ENCODE results near the gene NADK2.
"Not testable (repeated sequence)": the region's sequence is repeated elsewhere in the genome, so short reads cannot be mapped to it uniquely, and the experiment has no call there.

The NADK2 gene

GRCh38 chr5:36241631-36242533, at the start of gene NADK2:
Gene NADK2, minus strand, starts transcription at chr5:36241925. Its CDS starts 127 bp downstream, at chr5:36241798.
- DNase-seq (ENCODE audit: low spot score), result peak; percentile 96

GRCh38 chr5:36285837-36286615, 44.3 kb upstream of the NADK2 start:
- no peak for DNase-seq (ENCODE audit: low spot score)

- not testable (repeated sequence) for DNase-seq (ENCODE audit: low spot score)
These were observed 42.0 kb upstream of the NADK2 start for GRCh38 chr5:36283775-36284174.

DNA sequence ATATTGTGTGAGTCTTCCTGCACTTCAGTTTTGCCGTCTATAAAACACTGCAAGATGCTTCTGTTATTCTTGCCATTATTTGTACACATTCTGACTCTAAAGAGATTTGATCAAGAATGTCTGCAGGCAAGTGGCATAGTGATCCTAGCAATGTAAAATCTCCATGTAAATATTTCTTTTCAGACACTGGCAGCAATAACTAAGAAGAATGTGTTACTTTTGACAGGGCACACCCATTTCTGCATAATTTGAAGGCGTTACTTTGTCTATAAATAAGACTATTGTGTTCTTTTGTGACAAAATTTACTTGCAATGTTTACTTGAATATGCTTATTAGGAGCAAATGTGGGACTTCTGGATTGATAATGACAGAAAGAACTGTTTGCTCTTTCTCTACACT, 39.9 kb upstream of the NADK2 start:
- no peak for DNase-seq (ENCODE audit: low spot score)

DNA sequence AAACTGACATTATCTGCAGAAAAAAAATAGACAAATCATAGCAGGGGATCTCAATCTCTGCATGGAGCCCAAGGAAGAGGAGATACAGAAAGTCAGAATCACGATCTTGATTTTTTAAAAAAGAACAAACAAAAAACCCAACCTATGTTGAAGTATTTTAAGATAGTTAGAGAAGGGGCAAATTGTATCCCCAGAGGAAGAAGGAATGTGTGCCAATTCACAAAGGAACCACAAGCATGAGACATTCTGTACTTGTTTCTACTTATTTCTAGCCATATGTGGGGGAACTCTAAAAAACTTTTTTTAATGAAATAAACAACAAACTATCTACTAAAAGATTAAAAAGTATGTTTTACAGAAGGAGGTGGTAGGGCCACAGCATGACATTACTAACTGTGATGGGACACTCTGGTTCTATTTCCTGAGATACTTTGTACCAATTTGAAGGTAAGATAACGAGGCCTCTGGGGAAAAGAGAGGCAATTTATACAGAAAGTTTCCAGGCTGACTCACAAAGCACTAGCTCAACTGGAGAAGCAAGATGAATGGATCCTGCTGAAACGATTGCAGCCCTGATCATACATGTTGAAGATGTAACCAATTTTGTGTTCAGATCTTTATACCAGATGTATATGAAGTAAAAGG, 37.5 kb upstream of the NADK2 start:
- DNase-seq (ENCODE audit: low spot score), result no peak

DNA sequence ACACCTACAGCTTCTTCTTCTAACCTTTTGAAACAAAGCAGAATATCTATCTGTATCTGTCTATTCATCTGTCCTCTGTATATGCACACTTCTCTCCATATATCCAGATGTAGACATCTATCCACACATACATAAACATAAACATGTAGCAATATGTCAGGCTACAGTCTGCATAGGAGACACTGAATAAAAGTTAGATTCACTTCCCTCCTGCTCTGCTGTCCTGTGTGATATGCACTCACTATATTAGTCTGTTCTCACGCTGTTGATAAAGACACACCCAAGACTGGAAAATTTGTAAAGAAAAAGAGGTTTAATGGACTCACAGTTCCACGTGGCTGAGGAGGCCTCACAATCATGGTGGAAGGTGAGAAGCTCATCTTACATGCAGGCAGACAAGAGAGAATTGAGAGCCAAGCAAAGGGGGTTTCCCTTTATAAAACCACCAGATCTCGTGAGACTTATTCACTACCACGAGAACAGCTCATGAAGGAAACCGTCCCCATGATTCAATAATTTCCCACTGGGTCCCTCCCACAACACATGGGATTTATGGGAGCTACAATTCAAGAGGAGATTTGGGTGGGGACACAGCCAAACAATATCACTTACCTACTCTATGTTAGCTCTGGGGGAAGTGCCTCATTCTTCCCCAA, 35.9 kb upstream of the NADK2 start:
- DNase-seq (ENCODE audit: low spot score), result no peak

- no peak for DNase-seq (ENCODE audit: low spot score)
These were observed 35.1 kb upstream of the NADK2 start for GRCh38 chr5:36276864-36277263.

DNA sequence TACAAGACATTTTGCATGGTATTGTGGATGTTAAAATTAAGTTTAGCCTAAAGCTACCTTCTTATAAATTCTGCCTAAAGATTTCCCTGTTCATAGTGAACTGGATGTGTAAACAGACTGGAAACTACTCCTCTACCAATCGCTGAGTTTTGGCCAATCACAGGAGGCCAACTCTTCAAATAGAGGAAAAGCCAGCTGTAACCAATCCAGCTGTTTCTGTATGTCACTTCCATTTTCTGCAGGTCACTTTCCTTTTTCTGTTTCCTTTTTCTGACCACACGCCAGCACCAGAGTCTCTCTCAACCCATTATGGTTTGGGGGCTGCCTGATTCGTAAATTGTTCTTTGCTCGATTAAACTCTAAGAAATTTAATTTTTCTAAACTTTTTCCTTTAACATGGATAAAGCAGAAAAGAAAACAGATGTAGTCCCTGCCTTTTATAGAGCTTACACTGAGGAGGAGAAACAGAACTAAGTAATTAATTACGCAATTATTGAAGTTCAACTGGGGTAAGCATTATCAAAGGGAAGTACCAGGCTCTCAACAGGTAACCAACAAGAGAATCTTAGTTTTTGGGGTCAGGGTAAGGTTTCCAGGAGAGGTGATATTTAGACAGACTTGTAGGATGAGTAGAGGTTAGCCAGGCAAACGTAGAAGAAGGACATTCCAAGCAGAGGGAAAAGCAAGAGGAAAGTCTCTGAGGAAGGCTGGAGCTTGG, 32.2 kb upstream of the NADK2 start:
- no peak for DNase-seq (ENCODE audit: low spot score)

GRCh38 chr5:36272136-36272690, 30.5 kb upstream of the NADK2 start:
- DNase-seq (ENCODE audit: low spot score), result no peak

- DNase-seq (ENCODE audit: low spot score), result no peak
These were observed 29.3 kb upstream of the NADK2 start for GRCh38 chr5:36270876-36271575.

GRCh38 chr5:36270175-36270574, 28.4 kb upstream of the NADK2 start:
- no peak for DNase-seq (ENCODE audit: low spot score)

- DNase-seq (ENCODE audit: low spot score), result no peak
These were observed 27.8 kb upstream of the NADK2 start for GRCh38 chr5:36269478-36269877.

- DNase-seq (ENCODE audit: low spot score), result no peak
These were observed 26.2 kb upstream of the NADK2 start for GRCh38 chr5:36267905-36268304.

DNA sequence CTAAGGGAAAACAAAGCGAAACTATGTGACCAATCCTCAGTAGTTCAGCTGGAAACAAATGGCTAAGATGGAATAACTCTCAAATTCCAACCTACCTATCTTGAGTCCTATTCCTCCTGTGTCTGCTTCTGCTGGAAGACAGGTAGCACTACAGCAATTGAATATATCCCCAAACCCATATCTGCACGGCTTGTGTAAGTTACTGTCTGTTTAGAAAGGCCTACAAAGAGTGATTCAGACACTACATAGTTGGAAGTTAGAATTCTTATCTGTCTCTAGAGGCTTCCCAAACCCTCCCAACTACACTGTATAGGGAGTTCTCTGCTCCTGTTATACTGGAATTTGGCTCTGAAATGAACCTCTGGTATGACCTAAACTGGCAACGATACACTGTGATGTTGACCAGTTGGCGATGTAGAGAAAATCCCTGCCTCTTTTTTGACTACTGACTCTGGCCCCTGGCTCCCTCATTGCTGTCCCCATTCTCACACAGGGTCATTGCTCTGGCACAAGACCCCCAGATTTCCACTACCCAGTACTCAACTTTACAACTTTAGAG, 22.6 kb upstream of the NADK2 start:
- DNase-seq (ENCODE audit: low spot score), result no peak

- no peak for DNase-seq (ENCODE audit: low spot score)
These were observed 19.5 kb upstream of the NADK2 start for GRCh38 chr5:36261186-36261585.

GRCh38 chr5:36253575-36253974, 11.8 kb upstream of the NADK2 start:
- DNase-seq (ENCODE audit: low spot score), result no peak

GRCh38 chr5:36252722-36253365, 11.1 kb upstream of the NADK2 start:
- no peak for DNase-seq (ENCODE audit: low spot score)

DNA sequence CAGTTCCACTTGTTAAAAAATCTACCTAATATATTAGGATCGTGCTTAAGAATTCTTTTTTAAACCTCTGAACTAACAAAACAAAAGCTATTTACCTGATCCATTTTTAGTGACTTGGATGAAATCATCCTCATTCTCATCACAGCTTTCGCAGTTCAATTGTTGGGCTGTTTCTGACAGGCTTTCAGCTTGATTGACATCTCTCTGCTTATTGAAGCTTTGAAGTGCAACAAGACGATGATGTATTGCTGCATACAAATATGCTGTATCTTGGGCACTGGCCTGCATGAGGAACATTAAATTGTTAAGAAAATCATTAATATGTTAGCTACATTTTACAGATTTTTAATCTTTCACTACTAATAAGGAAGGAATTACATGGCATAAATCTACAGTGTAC, 9.5 kb upstream of the NADK2 start:
- no peak for DNase-seq (ENCODE audit: low spot score)

DNA sequence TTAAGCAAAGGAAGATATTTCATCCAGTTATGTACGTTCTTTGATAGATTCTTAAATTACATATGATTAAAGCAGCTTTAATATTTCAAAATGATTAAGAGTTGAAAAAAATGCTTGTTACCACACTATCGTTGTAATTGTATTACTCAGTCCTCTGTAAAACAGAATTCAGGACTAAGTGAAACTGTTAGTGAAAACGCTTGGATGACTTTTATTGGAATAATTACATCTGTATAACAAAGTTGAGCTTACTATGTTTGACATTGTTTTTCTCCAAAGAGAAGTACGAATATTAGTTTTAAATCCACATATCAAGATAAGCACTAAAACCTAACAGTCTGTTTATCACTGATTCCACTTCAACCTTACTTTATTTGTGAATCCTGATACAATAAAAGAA, 8.7 kb upstream of the NADK2 start:
- DNase-seq (ENCODE audit: low spot score), result no peak
